Urothelium cell line (cell line): ENCODE measurements around the gene PARL.
A peak's percentile ranks its signal among the peaks of the same experiment; 100 is the strongest.
"Not testable (repeated sequence)": the region's sequence is repeated elsewhere in the genome, so short reads cannot be mapped to it uniquely, and the experiment has no call there.

Experiments used
- DNase-seq: peaks from one replicate; pipeline ENCODE4 v3.0.0; 2011; ENCODE audit warnings: low spot score, mixed read lengths
- FAIRE-seq: peaks from 2 replicates; lab custom pipeline; 2011; peaks lifted over from hg19 to GRCh38; lab: Jason Lieb, UNC

Gene PARL

GRCh38 chr3:183906234-183906921, 21.7 kb upstream of the PARL start:
- DNase-seq: no peak
- FAIRE-seq: no peak

- DNase-seq (no peak), FAIRE-seq (peak; percentile 46)
These were observed 20.4 kb upstream of the PARL start for GRCh38 chr3:183904833-183905780.

DNA sequence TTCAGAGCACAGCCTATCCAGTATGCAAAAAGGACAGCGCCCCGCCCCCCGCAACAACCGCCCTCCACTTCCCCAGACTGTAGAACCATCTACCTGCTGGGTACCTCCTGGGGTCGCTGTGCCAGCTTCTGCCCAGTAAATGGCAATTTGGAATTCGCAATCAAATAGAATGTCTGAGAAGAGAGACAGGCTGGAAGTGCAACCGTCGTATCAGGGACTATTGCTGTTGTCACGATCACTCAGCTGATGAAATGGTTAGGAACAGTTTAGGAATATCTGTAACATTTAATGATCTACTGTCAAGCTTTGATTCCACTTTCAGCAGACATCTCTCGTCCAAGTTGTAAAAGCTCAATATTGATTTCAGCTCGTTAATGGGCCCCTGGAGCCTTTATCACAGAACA, 13.3 kb upstream of the PARL start:
- DNase-seq (no peak), FAIRE-seq (no peak)

DNA sequence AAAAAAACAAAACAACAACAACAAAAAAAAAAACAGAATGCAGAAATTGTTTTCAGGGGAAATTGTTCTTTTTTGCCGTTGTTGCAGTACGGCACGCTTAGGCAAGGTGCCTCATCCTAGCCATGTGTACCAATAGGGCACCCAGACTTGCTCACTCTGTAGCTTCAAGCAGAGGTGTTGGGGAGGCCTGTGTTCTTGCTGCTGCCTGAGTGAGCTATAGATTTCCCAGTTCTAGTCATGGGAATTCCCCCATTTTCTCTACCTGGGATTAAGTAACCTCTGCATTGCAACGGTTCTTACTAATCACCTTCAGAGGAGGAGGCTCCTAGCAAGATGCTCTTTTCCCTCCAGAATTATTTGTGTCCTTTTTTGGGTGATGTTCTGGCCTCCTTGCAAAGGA, 12.9 kb upstream of the PARL start:
- no peak for DNase-seq
- no peak for FAIRE-seq

DNA sequence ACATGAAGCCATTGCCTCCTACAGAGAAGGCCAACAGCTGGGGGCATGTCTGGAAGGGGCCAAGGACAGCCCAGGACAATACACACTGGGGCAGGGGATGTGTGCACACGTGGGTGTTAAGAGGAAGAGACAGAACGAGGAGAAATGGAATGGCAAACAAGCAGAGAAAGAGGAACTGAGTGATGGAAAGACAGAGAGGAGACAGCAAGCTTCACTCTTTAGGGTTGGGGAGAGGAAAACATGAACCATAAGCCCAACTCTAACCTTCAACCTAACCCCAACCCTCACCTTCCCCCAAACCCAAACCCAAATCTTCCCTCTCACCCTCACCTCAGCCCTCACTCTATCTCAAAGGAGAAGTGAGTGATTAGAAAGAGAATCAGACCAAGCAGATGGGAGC, 11.9 kb upstream of the PARL start:
- no peak for FAIRE-seq

DNA sequence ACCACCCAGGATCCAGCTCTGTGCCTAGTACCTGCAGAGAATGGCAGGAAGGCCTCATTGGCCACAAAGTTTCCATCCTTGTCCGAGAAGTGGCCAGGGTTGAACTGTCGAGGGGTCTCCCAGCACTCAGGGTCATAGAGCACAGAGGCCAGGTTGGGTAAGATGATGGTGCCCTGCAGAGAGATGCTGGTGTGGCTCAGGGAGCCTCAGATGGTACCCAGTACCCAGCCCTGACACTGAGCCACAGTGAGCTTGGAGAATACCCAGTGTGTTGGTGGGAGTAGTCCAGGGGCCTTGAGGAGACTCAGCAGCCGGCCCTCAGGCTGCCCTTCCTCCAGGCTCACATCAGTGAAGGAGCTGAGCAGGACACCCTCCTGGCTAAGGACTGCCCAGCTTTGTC, 11.5 kb upstream of the PARL start:
- FAIRE-seq (no peak), DNase-seq (no peak)

More for the DNA sequence above, 11.9 kb upstream of the PARL start:
- no peak for DNase-seq

- DNase-seq (no peak), FAIRE-seq (no peak)
These were observed 11.1 kb upstream of the PARL start for GRCh38 chr3:183895774-183896173.

GRCh38 chr3:183895296-183895695, 10.6 kb upstream of the PARL start:
- FAIRE-seq: no peak
- DNase-seq: peak; percentile 87

GRCh38 chr3:183892610-183893214, 8.0 kb upstream of the PARL start:
- no peak for DNase-seq
- FAIRE-seq: no peak

DNA sequence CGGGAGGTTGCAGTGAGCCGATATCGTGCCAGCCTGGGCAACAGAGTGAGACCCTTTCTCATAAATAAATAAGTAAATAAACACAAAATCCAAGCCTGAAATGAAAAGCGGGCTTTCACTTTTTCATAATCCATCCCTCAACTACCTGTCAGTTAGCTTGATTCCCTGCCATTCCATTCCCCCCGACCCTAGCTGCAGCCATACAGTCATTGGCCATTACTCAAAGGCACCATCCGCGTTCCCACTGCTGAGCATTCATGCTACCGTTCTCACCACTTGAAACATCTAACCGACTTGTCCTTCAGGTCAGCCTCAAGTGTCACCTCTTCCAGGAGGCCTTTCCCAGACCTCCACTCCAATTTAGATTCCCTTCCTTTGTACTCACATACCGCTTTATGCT, 1.1 kb upstream of the PARL start:
- FAIRE-seq (no peak), DNase-seq (no peak)

DNA sequence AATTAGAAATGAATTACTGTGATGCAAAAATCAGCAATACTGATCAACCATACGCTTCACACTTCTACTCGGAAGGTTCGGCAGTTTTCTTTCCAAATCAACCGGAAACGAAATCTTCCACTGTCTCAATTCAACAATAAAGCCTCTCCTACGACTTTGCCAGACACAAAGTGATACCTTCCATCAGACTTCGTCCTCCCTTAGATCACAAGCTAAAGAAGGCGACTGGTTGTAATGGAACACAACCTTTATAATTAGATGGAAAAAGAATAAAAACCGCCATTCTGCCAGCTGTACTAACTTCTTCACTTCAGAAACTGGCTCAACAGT, 618 bp downstream of the PARL start:
- DNase-seq: no peak
- no peak for FAIRE-seq

GRCh38 chr3:183883291-183884096, 1.2 kb downstream of the PARL start:
- FAIRE-seq (no peak), DNase-seq (no peak)

DNA sequence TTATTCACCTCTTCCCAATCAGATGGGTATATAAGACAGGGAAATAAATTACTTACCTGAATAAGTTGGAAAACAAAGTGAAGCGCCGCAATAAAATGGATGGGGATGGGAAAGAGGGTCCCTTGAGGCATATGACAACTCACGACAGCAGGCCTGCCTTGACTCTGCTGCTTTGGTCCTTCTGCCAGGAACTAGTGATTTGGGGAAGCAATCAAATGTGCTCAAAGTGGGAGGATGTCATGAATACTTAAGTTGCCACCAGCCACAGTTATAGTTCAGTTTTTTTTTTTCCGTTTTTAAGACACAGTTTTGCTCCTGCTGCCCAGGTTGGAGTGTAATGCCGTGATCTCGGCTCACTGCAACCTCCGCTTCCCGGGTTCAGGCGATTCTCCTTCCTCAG, 4.6 kb downstream of the PARL start:
- no peak for FAIRE-seq
- no peak for DNase-seq

DNA sequence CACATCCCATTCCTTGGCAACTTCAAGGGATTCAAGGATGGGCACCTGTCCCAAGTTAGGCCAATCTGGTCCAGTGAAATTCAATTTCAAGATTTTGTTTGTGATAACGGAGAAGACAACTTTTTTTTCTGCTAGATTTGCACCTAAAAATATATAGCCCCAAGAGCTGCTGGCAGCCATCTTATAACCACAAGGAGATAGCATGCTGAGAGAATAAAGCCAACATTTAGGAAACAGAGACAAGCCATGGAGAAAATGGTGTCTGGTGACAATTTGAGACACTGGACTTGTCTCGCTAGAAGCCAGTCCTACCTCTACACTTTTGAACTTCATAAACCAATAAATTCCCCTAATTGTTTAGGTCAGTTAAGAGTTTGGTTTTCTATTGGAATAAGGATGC, 5.4 kb downstream of the PARL start:
- DNase-seq (no peak), FAIRE-seq (no peak)

- DNase-seq: no peak
- no peak for FAIRE-seq
These were observed 6.6 kb downstream of the PARL start for GRCh38 chr3:183878071-183878470.

GRCh38 chr3:183877227-183877626, 7.5 kb downstream of the PARL start:
- not testable (repeated sequence) for DNase-seq, FAIRE-seq

- no peak for DNase-seq
- FAIRE-seq: no peak
These were observed 9.3 kb downstream of the PARL start for GRCh38 chr3:183875411-183875810.

DNA sequence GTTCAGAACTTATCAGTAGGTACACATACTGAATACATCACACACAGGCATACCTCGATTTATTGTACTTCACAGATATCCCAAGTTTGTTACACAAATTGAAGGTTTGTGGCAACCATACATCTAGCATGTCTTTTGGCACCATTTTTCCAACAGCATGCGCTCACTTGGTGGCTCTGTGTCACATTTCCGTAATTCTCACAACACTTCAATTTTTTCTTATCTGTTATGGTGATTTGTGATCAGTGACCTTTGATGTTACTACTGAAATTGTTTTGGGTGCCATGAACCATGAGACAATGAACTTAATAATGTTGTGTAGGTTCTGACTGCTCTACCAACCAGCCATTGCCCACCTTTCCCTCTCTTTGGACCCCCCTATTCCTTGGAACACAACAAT, 10.8 kb downstream of the PARL start:
- no peak for FAIRE-seq
- DNase-seq: no peak

- no peak for FAIRE-seq
These were observed 13.1 kb downstream of the PARL start for GRCh38 chr3:183871541-183871940.

DNA sequence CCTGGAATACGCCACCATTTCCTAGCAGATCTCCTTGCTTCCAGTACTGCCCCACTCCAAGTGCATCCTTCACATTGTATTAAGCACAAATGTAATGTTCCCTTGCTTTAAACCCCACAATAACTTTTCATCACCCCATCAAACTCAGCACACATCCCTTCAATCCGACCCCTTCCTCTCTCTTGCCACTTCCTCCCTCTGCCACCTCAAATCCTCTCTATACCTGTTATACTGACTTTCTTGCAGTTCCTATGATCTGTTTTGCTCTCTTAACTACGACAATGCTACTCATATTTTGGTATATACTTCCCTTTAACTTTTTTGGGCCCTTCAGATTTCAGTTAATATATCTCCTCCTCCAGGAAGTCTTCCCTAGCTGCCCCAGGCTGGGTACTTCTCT, 14.1 kb downstream of the PARL start:
- DNase-seq: no peak
- FAIRE-seq: no peak

More at GRCh38 chr3:183871541-183871940, 13.1 kb downstream of the PARL start:
- DNase-seq: no peak

- FAIRE-seq (no peak), DNase-seq (no peak)
These were observed 15.9 kb downstream of the PARL start for GRCh38 chr3:183868796-183869195.
